ENCODE data around the gene SPINK4. TPM values are rescaled to one million over a fixed set of nuclear protein-coding genes. Genes with fewer than 3 reads are reported as not detected.

Gene SPINK4, protein sequence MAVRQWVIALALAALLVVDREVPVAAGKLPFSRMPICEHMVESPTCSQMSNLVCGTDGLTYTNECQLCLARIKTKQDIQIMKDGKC
- not detected for total RNA-seq (2021; ENCODE audit: unreplicated experiment)
- not detected in 2 replicates for polyA plus RNA-seq (2012)
- percentile 3 among the genes with signal in this experiment for Bru-seq, nascent RNA
- not detected for BruChase-seq, experiment 1, labeled RNA remaining after a 6-hour chase
- not detected for BruChase-seq, experiment 2, labeled RNA remaining after a 2-hour chase
- long read RNA-seq, result 0 reads

- TF ChIP-seq ATF3 (IDR thresholded peaks at IDR 0.05), result no peak
- no peak for TF ChIP-seq ZNF274 (IDR thresholded peaks at IDR 0.05; ENCODE audit: low read depth, low read length)
- TF ChIP-seq CBX3 (IDR thresholded peaks at IDR 0.05; ENCODE audit: low read depth), result no peak
- TF ChIP-seq MAX (IDR thresholded peaks at IDR 0.05), result no peak
- Histone ChIP-seq H3K27ac (ENCODE audit: low read depth, low read length) (no peak within 1 kb of the TSS), H3K9ac (ENCODE audit: low read length) (no peak within 1 kb of the TSS), H3K27me3 (ENCODE audit: insufficient read depth, low read length) (no peaks in the 10 kb centered on the region), H3K36me3 (ENCODE audit: control insufficient read depth in 1 of 2, insufficient read depth in 2 of 2, low read length in 2 of 2) (no peaks in the 10 kb centered on the region), H3K4me2 (ENCODE audit: low read length) (no peak within 1 kb of the TSS), H3K9me3 (ENCODE audit: control insufficient read depth in 1 of 2, insufficient read depth in 1 of 2, low read depth in 1 of 2, low read length in 2 of 2) (no peaks in the 10 kb centered on the region), H3K4me1 (ENCODE audit: control insufficient read depth in 1 of 2, insufficient read depth in 2 of 2, low read length in 2 of 2) (peaks cover 5 to 13% of the 10 kb centered on the region in 2 experiments), H3K4me3 (replicated peaks in 1 of 2; ENCODE audit: low read depth in 1 of 2, low read length in 2 of 2) (no peak within 1 kb of the TSS), H3K79me2 (ENCODE audit: insufficient read depth, low read length) (no peaks in the 10 kb centered on the region), H4K20me1 (ENCODE audit: insufficient read depth) (no peaks in the 10 kb centered on the region), H2AFZ (ENCODE audit: low read depth, low read length, poor library complexity, severe bottlenecking) (no peak within 1 kb of the TSS), H3K9me2 (ENCODE audit: insufficient read depth) (no peaks in the 10 kb centered on the region)
- ATAC-seq (no peak), DNase-seq (ENCODE audit: low read depth, low spot score) (no peak)
- ChIA-PET POLR2A (interaction anchor here (0.7 kb wide), 1 partner anchor 215 kb away, joined by 3 read pairs; the partner anchor contains the start of gene DNAJA1), RAD21 (ENCODE audit: low non-redundant PET in 1 of 2, low total read pairs in 2 of 2, uncharacterized antibody in 2 of 2, unreplicated experiment in 2 of 2) (no interaction called here), CTCF (interaction anchor here (0.8 kb wide), 1 partner anchor 213 kb away, joined by 3 read pairs; no protein-coding TSS in a partner anchor)
- intact Hi-C loops (cut with micrococcal nuclease), result no loop called here
- BruUV-seq (replicated peaks), result no TSS peak
Measured at GRCh38 chr9:33239921-33240320, at the start of gene SPINK4. TSS of gene SPINK4 (plus strand) at chr9:33240167. CDS start at chr9:33240209, 42 bp downstream.

- Histone ChIP-seq H3K9ac (ENCODE audit: low read length) (no peak overlapping the region), H3K9me3 (ENCODE audit: control insufficient read depth in 1 of 2, insufficient read depth in 1 of 2, low read depth in 1 of 2, low read length in 2 of 2) (no peaks in the 10 kb centered on the region), H3K4me1 (ENCODE audit: control insufficient read depth in 1 of 2, insufficient read depth in 2 of 2, low read length in 2 of 2) (peaks cover 2 to 7% of the 10 kb centered on the region in 2 experiments; a peak in 3 of 4 replicates), H3K36me3 (ENCODE audit: control insufficient read depth in 1 of 2, insufficient read depth in 2 of 2, low read length in 2 of 2) (no peaks in the 10 kb centered on the region), H2AFZ (ENCODE audit: low read depth, low read length, poor library complexity, severe bottlenecking) (no peak overlapping the region), H3K79me2 (ENCODE audit: insufficient read depth, low read length) (no peaks in the 10 kb centered on the region), H3K27ac (ENCODE audit: low read depth, low read length) (no peak overlapping the region), H3K4me2 (ENCODE audit: low read length) (no peak overlapping the region), H3K4me3 (replicated peaks in 1 of 2; ENCODE audit: low read depth in 1 of 2, low read length in 2 of 2) (no peak overlapping the region), H3K9me2 (ENCODE audit: insufficient read depth) (no peaks in the 10 kb centered on the region), H4K20me1 (ENCODE audit: insufficient read depth) (no peaks in the 10 kb centered on the region), H3K27me3 (ENCODE audit: insufficient read depth, low read length) (no peaks in the 10 kb centered on the region)
- ChIA-PET CTCF (no interaction called here), RAD21 (ENCODE audit: low non-redundant PET in 1 of 2, low total read pairs in 2 of 2, uncharacterized antibody in 2 of 2, unreplicated experiment in 2 of 2) (interaction anchor here in 1 of 2 experiments (0.9 kb wide), 1 partner anchor 33 kb away, joined by 3 read pairs; no protein-coding TSS in a partner anchor), POLR2A (interaction anchor here (1.3 kb wide), 1 partner anchor 168 kb away, joined by 5 read pairs; the partner anchor contains the start of gene DNAJA1)
- DNase-seq (ENCODE audit: low read depth, low spot score) (no peak), ATAC-seq (no peak; the same call in 1 of the 2 replicates)
- intact Hi-C loops (cut with micrococcal nuclease), result no loop called here
- no peak for TF ChIP-seq SIN3A (IDR thresholded peaks at IDR 0.05; ENCODE audit: low read depth)
- TF ChIP-seq ELF1 (IDR thresholded peaks at IDR 0.05; ENCODE audit: borderline replicate concordance, low read depth), result no peak
- no peak for TF ChIP-seq SP1 (IDR thresholded peaks at IDR 0.05; ENCODE audit: low read depth)
- TF ChIP-seq, protein P1, sequence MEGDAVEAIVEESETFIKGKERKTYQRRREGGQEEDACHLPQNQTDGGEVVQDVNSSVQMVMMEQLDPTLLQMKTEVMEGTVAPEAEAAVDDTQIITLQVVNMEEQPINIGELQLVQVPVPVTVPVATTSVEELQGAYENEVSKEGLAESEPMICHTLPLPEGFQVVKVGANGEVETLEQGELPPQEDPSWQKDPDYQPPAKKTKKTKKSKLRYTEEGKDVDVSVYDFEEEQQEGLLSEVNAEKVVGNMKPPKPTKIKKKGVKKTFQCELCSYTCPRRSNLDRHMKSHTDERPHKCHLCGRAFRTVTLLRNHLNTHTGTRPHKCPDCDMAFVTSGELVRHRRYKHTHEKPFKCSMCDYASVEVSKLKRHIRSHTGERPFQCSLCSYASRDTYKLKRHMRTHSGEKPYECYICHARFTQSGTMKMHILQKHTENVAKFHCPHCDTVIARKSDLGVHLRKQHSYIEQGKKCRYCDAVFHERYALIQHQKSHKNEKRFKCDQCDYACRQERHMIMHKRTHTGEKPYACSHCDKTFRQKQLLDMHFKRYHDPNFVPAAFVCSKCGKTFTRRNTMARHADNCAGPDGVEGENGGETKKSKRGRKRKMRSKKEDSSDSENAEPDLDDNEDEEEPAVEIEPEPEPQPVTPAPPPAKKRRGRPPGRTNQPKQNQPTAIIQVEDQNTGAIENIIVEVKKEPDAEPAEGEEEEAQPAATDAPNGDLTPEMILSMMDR (IDR thresholded peaks at IDR 0.05 in 2 of 3, conservative IDR thresholded peaks at IDR 0.05 in 1 of 3; ENCODE audit: borderline replicate concordance in 1 of 3, insufficient read depth in 1 of 3, low read depth in 2 of 3, low read length in 2 of 3), result no peak
- TF ChIP-seq MAX (IDR thresholded peaks at IDR 0.05), result no peak
- no peak for TF ChIP-seq ZFX (IDR thresholded peaks at IDR 0.05)
- no peak for TF ChIP-seq JUND (IDR thresholded peaks at IDR 0.05)
- no peak for TF ChIP-seq RAD21 (IDR thresholded peaks at IDR 0.05; ENCODE audit: low read depth)
- TF ChIP-seq ZNF274 (IDR thresholded peaks at IDR 0.05; ENCODE audit: low read depth, low read length), result no peak
- BruUV-seq (replicated peaks), result no TSS peak
Measured at GRCh38 chr9:33192493-33193255, 47.3 kb upstream of the SPINK4 start.

Measured in HCT116 (cell line).